Embryonic facial prominence (tissue), 1 donor: Measurements from ENCODE around the gene NFATC2IP.

ENCODE experiments used
- DNase-seq: peaks from one replicate; pipeline ENCODE4 v3.0.0-alpha.2; 2016; ENCODE audit errors: extremely low spot score

NFATC2IP gene

DNA sequence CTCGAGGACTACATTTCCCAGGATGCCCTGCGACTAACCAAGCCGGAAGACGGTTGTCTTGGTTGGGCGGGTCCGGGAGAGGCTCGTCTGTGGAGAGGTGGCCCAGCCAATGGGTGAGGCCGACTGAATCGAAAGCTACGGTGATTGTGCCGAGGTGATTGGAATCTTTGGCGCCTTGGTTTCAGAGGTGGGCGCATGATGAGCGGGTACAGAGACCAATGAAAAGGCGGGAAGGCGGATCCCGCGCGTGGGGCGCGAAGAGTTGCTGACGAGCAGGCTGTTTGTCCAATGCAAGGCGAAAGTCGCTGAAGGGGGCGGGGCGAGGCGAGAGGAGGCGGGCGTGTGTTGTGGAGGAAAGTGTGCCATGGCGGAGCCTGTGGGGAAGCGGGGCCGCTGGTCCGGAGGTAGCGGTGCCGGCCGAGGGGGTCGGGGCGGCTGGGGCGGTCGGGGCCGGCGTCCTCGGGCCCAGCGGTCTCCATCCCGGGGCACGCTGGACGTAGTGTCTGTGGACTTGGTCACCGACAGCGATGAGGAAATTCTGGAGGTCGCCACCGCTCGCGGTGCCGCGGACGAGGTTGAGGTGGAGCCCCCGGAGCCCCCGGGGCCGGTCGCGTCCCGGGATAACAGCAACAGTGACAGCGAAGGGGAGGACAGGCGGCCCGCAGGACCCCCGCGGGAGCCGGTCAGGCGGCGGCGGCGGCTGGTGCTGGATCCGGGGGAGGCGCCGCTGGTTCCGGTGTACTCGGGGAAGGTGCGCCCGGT, at the start of gene NFATC2IP:
NFATC2IP (plus strand) TSS at position 290 of the 762 bp plus-strand sequence; CDS start at position 365, 75 bp downstream.
- DNase-seq = peak; percentile 99

DNA sequence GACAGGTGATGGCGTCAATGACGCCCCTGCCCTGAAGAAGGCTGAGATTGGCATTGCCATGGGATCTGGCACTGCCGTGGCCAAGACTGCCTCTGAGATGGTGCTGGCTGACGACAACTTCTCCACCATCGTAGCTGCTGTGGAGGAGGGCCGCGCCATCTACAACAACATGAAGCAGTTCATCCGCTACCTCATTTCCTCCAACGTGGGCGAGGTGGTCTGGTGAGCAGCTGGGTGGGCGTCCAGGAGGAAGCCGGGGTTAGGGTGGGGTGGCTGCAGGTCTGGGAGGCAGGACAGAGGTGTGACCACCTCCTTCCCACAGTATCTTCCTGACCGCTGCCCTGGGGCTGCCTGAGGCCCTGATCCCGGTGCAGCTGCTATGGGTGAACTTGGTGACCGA, 48.9 kb upstream of the NFATC2IP start:
- DNase-seq = no peak

DNA sequence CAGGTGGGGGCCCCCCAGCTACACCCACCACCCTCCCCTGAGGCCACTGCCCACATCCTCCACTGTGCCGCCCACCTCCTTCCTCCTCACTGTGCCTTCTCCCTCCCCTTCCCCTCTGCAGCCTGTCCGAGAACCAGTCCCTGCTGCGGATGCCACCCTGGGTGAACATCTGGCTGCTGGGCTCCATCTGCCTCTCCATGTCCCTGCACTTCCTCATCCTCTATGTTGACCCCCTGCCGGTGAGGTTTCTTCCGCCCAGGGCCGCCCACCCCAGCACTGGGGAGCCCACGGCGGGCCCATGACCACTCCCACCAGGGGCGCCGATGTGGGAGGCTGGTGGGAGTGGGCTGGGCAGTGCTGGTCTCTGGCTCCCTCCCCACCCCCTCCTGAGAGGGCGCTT, 47.8 kb upstream of the NFATC2IP start:
- DNase-seq = no peak

DNA sequence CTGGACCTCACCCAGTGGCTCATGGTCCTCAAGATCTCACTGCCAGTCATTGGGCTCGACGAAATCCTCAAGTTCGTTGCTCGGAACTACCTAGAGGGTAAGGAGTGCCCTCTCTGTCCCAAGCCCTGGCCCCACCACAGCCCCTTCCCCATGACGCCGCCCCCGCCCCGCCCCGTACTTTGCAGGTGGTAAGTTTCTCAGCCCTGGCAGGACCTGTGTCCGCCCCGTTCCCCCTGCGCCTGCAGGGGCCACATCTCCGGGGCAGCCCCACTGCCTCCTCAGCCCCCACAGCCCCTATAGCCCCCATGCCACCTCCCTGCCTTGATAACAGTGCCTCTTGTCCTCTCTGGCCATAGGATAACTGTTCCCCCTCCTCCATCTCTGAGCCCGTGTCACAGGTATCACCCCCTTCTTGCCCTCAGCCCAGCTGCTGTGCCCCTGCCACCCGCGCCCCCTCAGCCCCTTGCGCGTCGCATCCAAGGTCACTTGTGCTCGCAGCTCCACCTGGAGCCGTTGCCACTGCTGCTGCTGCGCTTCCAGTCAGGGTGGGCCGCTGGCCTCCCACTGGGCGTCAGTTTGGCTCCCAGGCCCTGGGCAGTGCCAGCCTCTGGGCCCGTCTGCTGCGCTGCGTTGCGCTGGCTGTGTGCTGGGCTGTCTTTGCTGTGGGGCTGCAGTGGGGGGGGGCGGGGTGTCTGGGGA, 47.2 kb upstream of the NFATC2IP start:
- no peak for DNase-seq

DNA sequence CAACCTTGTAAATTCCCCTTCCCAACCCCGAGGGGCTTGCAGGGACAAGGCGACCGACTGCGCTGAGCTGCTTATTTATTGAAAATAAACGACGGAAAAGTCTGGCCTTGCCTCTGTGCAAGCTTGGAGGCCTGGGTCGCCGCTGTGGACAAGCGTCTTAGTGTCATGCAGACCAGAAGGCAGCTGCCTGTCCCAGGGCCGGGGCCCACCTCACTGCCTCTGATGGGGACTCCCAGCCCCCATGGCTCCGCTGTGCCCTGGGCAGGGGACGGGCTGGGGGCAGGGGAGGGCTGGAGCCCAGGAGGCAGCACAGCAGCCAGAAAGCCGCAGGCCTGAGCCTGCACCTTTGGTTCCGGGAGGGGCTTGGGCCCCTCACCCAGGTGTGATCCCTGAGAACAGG, 46.4 kb upstream of the NFATC2IP start:
- no peak for DNase-seq

- DNase-seq = no peak
Observed at GRCh38 chr16:28904828-28905227, 45.9 kb upstream of the NFATC2IP start.

GRCh38 chr16:28905229-28905754, 45.4 kb upstream of the NFATC2IP start:
- DNase-seq = no peak

DNA sequence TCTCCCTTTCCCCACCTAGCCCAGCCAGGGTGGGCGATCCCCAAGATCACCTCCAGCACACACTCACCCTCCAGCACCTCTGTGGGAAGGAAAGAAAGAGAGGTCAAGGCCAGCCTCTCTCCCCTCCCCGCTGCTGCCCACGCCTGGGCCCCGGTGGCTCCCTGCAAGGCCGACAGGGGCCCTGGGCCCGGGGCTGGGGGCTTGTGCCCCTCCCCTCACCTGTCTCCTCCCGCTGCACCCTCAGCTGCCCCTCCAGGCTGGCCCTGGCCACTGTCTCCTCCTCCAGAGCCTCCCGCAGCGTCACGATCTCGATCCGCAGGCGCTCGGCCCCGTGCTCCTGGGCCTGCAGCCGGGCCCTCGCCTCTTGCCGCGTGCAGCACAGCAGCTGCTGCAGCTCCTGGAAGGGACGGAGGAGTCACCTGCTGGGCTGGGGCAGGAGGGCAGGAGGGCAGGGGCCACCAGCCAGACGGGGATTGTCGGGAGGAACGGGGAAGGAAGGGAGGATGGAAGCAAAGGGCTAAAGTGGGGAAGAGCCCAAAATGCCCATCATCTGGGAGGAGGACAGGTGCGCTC, 44.9 kb upstream of the NFATC2IP start:
- no peak for DNase-seq

DNA sequence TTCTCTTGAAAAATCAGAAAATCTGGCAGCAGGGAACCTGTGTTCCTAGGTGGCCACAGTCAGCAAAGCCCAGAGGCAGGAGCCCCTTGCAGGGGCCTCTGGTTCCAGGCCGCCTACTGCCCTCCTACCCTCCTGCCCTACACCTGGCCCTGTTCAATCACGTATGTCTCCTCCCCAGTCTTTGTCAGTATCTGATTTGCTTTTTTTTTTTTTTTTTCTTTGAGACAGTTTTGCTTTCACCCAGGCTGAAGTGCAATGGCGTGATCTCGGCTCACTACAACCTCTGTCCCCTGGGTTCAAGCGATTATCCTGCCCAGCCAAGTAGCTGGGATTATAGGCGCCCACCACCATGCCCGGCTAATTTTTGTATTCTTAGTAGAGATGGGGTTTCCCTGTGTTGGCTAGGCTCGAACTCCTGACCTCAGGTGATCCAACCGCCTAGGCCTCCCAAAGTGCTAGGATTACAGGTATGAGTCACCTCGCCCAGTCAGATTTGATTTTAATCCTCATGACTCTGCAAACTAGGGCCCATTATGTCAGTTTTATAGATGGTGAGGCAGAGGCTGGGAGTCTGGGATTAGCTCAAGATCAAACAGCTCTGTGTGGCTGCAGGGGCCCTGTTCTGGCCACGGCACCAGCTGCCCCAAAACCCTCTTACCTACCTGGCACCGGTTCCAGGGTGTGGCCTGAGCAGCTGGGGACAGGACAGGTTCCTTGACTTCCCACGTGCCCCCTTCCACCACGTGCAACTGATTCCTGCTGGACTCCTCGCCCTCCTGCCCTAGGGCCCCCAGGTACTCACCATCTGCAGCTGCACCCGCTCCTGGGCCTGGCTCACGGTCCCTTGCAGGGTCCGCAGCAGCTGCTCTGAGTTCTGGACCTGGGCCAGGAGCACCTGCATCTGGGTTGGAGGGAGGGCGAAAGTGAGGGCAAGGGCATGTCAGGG, 40.4 kb upstream of the NFATC2IP start:
- DNase-seq = no peak

DNA sequence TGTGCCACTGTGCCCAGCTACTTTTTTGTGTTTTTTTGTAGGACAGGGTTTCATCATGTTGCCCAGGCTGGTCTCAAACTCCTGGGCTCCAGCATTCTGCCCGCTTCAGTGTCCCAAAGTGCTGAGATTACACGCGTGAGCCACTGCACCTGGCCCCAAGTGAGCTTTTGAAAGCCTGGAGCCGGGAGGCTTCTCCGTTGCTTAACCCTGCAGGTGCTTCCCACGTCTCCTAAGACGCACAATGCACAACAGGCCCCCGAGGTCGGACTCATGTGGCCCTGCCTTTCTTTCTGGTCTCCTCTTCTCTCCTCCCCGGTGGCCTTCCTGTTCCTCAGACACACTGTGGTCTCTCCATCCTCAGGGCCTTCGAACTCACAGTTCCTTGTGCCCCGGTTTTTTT, 38.2 kb upstream of the NFATC2IP start:
- no peak for DNase-seq

GRCh38 chr16:28913946-28914724, 36.6 kb upstream of the NFATC2IP start:
- no peak for DNase-seq

- no peak for DNase-seq
Observed at GRCh38 chr16:28915181-28915580, 35.6 kb upstream of the NFATC2IP start.

DNA sequence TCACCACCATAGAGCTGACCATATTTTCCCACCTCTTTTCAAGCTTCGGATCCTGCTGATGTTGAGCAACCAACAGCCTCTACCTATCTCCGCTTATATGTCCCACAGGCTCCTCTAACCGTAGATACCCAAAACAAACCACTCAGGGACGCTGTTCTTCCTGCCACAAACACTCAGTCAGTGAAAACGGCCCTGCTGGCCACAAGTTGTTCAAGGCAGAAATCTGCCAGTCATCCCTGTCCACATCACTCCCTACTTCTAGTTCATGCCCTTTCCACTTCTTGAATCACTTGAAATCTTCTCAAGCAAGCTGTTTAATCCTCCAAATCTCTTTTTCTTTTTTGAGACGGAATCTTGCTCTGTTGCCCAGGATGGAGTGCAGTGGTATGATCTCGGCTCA, 33.6 kb upstream of the NFATC2IP start:
- DNase-seq = no peak

GRCh38 chr16:28918698-28919097, 32.0 kb upstream of the NFATC2IP start:
- DNase-seq = no peak

DNA sequence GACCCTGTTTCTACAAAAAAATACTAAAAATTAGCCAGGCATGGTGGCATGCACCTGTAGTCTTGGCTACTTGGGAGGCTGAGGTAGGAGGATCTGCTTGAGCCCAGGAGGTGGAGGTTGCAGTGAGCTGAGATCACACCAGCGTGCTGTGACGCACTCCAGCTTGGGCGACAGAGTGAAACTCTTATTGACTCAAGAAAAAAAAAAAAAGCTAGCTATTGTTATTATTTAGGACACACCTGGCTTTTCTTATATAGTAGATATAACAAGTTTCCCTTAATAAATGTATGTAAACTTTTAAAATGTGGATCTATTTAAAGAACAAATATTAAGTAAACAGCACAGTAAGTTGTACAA, 27.5 kb upstream of the NFATC2IP start:
- DNase-seq = no peak

DNA sequence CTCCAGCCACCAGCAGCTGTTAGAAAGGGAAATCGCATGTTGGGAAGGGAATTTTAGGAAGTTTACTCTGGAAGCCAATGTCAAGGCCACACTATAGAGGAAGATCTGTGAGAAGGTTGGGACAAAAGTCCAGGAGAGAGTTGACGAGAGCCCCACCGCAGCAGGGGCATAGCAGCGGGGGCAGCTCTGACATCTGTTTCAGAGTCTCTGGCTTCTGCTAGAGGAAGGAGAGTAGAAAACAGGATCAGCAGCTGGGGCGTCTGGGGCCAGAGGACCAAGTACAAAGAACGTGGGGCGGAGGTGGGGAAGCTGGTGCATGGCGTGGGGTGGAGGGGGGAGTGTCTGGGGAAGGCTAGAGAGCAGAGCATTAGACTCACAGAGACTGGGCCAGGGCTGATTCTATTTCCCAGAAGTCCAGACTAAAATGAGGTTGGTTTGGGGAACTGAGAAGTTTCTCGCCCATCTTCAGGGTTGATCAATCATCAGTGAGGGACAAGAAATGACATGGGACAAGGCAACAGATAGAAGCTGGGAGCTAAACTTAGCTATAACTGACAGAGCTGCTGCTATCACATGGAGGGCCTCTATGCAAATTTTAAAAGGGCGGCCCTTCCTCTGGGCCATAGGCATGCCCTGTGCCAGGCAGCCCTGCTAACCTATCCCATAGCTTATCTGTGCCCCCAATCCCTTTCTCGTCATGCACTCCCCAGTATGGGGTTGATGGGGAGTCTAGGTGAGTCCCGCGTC, 26.9 kb upstream of the NFATC2IP start:
- DNase-seq = no peak

DNA sequence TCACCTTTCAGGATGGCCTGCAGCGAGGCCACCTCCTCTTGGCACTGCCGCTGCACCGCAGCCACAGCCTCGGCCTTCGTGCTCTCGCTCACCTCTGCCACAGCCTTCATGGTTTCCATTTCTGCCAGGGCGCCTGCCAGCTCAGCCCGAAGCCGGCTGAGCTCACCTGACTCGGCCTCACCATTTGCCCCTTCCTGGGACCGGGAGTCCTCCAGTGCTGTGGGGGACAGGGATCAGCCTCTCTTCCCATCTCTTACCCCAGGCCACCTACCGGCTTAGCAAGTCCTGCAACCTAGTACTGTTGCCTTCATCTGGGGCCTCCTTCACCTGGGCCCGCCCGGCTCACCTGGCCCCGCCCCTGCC, 26.4 kb upstream of the NFATC2IP start:
- DNase-seq = no peak

DNA sequence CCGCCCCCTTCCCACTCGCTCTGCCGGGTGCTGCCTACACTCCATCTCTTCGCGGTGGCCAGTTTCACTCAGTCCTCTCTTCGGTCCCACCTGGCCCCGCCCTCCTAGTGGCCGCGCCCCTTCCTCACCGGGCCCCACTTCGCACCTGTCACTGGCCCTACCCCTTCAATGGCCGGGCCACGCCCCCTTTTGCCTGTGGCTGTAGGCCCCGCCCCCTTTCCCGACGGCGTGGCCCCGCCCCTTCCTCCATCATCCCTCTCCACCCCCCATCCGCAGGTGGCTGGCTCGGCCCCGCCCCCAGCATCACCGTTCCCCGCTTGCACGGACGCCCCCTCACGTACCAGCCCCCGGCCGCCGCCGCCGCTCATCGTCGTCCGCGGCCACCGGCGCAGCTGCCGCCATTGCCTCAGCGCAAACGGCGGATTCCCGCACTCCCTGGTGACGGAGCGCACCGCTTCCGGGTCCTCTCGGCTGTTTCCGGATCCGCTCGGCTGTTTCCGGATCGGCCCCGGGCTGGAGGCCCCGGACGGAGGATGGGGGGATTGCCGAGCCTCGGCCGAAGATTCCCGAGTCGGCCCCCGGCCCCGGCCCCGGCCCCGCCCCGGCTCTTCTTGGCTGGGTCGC, 25.9 kb upstream of the NFATC2IP start, which contains the start of gene RABEP2:
RABEP2 (minus strand) TSS at position 477 of the 624 bp plus-strand sequence; CDS start at position 402, 75 bp downstream.
- DNase-seq = peak; percentile 81

DNA sequence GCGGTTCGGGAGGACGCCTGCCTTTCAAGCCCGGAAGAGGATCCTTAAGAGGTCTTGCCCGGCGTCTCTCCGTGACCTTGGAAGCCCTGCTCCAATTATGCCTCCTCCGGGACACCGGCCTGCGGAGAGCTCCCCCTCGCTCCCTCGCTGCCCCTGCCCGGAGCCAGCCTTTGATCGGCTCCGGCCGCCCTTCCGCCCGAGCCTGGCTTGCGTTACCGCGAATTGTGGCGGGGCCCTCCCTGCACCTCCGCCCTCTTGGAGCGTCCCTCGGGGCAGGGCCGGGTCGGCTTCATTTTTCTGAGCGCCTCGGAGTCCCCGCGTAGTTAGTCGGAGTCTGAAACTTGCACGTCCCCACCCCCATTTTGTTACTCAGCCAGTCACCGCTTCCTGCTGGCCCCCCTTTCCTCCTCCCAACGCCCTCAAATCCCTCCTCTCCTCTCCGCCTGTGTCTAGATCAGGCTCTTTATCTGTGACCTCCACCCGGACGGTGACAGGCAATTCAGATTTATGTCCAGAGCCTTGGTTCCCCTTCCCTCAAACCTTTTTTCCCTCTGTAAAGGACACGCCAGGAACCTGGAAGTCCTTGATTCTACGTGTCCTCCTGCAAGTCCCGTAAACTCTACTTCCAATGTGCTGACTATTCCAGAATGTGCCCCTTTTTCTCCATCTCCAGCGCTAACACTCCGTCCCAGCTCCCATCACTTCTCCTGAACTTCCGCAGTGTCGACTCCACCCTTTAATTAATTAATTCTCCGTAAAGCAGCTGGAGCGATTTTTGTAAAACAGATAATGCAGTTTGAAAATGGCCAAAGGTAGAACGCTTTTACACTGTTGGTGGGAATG, 25.1 kb upstream of the NFATC2IP start:
- DNase-seq = peak; percentile 82
